ENCODE data around the gene CAT. TPM values are rescaled to one million over a fixed set of nuclear protein-coding genes. Genes with fewer than 3 reads are reported as not detected.

The CAT gene
- 10.2 and 15.3 TPM in 2 replicates for polyA plus RNA-seq

GRCh38 chr11:34438529-34439507, at the start of gene CAT:
Gene CAT, plus strand, starts transcription at chr11:34438934. Its CDS starts 80 bp downstream, at chr11:34439014.

DNA sequence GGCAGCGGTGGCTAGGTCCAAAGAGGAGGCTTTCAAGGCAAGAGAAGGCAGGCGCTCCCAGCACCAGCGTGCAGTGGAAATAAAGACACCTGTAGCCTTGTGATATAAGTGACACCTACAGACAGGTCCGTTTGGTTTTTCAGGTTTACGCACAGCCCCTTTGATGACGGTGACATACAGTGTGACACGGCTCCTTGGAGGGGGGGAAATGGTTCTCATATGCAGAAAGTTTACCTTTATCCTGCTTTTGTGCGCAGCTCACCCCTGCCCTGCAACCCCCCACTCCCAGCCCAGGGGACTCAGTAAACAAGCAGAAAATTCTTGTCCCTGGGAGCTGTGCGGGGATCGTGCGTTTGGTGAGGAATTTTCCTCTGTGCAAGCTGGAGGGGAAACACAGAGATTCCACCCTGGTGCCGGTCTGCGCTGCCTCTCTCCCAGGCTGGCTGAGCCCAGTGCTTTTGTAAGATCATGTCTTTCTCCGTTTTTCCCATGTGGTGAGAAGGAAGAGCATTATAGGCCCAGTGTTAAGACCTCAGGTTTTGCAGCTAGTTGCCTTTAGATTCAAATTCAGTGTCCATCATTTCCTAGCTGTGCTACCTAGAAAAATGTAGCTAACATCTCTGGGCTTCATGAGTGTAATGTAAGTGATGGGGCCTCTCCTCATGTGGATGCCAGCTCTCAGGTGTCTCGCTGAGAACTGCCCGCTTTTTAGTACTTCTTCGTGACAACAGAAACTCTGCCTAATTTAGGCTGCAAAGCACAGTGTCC, 75.1 kb downstream of the CAT start, which contains the start of gene ELF5:
ELF5 (minus strand) TSS at position 113 of the 768 bp plus-strand sequence. CDS start 8,045 bp downstream, outside the sequence.

Other genes starting within 250 kb of the CAT start
- gene ABTB2, start 80.9 kb upstream of the CAT start, polyA plus RNA-seq, result 1.0 and 3.9 TPM in 2 replicates
- gene ELF5, start 74.9 kb downstream of the CAT start, polyA plus RNA-seq, result not detected in 2 replicates
- not detected in 2 replicates for gene EHF, start 182.2 kb downstream of the CAT start, polyA plus RNA-seq

All from Purkinje cell (primary cell).